Measurements from ENCODE around the gene ALK. TPM values are rescaled to one million over a fixed set of nuclear protein-coding genes. Genes with fewer than 3 reads are reported as not detected.
A peak's percentile ranks its signal among the peaks of the same experiment; 100 is the strongest.

ALK gene
- total RNA-seq, 1 experiment from 2014 or later = 14.7 TPM

DNA sequence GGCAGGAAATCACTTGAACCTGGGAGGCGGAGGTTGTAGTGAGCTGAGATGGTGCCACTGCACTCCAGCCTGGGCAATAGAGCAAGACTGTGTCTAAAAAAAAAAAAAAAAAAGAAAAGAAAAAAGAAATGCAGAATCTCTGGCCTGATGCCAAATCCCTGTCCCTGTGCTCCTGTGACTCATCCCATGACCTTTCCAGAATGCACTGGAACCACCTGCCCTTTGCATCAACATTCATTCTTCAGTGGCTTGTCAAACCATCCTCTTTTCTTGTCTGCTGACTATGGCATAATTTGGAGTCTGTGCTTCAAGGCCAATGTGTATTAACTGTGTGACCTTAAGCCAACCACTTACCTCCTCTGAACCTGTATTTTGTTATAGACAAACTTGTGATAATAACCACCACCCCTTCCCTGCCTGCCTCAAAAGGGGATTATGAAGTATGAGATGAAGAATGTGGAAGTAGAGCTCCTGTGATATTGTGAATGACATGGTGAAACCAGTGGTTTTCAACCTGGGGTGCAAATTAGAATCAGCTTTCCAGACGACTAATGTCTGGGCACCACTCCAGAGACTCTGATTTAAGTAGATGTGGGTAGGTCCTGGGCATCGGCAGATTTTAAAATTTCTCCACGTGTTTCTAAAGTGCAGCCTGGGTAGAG is 616.9 kb downstream of the ALK start:
- ChIA-PET CTCF (no interaction called here), POLR2A (ENCODE audit: low non-redundant PET) (no interaction called here)
- no peak overlapping the region for H3K27ac ChIP-seq (ENCODE audit: low read depth, low read length, poor library complexity, severe bottlenecking)
- TF ChIP-seq, protein P1, sequence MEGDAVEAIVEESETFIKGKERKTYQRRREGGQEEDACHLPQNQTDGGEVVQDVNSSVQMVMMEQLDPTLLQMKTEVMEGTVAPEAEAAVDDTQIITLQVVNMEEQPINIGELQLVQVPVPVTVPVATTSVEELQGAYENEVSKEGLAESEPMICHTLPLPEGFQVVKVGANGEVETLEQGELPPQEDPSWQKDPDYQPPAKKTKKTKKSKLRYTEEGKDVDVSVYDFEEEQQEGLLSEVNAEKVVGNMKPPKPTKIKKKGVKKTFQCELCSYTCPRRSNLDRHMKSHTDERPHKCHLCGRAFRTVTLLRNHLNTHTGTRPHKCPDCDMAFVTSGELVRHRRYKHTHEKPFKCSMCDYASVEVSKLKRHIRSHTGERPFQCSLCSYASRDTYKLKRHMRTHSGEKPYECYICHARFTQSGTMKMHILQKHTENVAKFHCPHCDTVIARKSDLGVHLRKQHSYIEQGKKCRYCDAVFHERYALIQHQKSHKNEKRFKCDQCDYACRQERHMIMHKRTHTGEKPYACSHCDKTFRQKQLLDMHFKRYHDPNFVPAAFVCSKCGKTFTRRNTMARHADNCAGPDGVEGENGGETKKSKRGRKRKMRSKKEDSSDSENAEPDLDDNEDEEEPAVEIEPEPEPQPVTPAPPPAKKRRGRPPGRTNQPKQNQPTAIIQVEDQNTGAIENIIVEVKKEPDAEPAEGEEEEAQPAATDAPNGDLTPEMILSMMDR (conservative IDR thresholded peaks at IDR 0.05; ENCODE audit: low read depth, low read length) = no peak
- no peak for TF ChIP-seq EZH2 (IDR thresholded peaks at IDR 0.05; ENCODE audit: borderline replicate concordance, low read depth, low read length, poor library complexity, severe bottlenecking)
- intact Hi-C loops (cut with micrococcal nuclease; ENCODE audit: unreplicated experiment) = loop anchor here (10.0 kb wide), 2 partner anchors 440 to 770 kb away; no protein-coding TSS in a partner anchor
- H3K4me3 ChIP-seq (ENCODE audit: low read depth, low read length, poor library complexity, severe bottlenecking) = no peak overlapping the region
- H3K4me1 ChIP-seq (ENCODE audit: insufficient read depth, low read length, poor library complexity, severe bottlenecking) = peaks cover 15% of the 10 kb centered on the region
- DNase-seq (ENCODE audit: low spot score) = peak; percentile 44
- no peaks in the 10 kb centered on the region for H3K36me3 ChIP-seq (ENCODE audit: insufficient read depth, low read length, poor library complexity, severe bottlenecking)
- no peaks in the 10 kb centered on the region for H3K9me3 ChIP-seq (ENCODE audit: low read depth, low read length, poor library complexity, severe bottlenecking)
- H3K27me3 ChIP-seq (replicated peaks; ENCODE audit: insufficient read depth, low read depth, low read length, poor library complexity) = no peaks in the 10 kb centered on the region
- no TSS peak for BruUV-seq (replicated peaks)

DNA sequence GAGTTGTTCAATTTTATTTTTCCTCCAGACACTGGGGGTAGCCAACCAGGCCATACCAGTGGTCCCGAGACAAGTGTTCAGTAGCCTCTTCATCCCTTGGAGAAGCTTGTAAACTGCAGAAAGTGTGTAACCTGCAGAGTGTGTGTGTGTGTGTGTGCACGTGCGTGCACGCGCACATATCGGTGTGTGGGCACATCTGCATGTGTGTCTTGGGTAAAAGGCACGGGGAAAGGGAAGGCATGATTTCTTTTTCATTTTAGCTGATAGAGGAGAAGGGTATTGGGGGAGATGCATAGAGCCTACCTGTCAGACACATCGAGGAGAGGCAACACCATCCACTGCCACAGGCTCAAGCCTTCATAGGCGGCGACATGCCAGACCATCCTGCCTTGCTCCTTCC is 624.8 kb downstream of the ALK start:
- H3K36me3 ChIP-seq (ENCODE audit: insufficient read depth, low read length, poor library complexity, severe bottlenecking) = no peaks in the 10 kb centered on the region
- CTCF ChIA-PET = no interaction called here
- no peaks in the 10 kb centered on the region for H3K27me3 ChIP-seq (replicated peaks; ENCODE audit: insufficient read depth, low read depth, low read length, poor library complexity)
- H3K4me1 ChIP-seq (ENCODE audit: insufficient read depth, low read length, poor library complexity, severe bottlenecking) = no peaks in the 10 kb centered on the region
- DNase-seq (ENCODE audit: low spot score) = no peak
- TF ChIP-seq EZH2 (IDR thresholded peaks at IDR 0.05; ENCODE audit: borderline replicate concordance, low read depth, low read length, poor library complexity, severe bottlenecking) = no peak
- TF ChIP-seq, protein P1 (conservative IDR thresholded peaks at IDR 0.05; ENCODE audit: low read depth, low read length) = no peak
- intact Hi-C loops (cut with micrococcal nuclease; ENCODE audit: unreplicated experiment) = loop anchor here (5.0 to 10.0 kb wide), 2 partner anchors 626 to 728 kb away; partner anchors contain the start of gene ALK
- H3K9me3 ChIP-seq (ENCODE audit: low read depth, low read length, poor library complexity, severe bottlenecking) = no peaks in the 10 kb centered on the region
- H3K4me3 ChIP-seq (ENCODE audit: low read depth, low read length, poor library complexity, severe bottlenecking) = no peak overlapping the region
- POLR2A ChIA-PET (ENCODE audit: low non-redundant PET) = no interaction called here
- no TSS peak for BruUV-seq (replicated peaks)
- no peak overlapping the region for H3K27ac ChIP-seq (ENCODE audit: low read depth, low read length, poor library complexity, severe bottlenecking)

DNA sequence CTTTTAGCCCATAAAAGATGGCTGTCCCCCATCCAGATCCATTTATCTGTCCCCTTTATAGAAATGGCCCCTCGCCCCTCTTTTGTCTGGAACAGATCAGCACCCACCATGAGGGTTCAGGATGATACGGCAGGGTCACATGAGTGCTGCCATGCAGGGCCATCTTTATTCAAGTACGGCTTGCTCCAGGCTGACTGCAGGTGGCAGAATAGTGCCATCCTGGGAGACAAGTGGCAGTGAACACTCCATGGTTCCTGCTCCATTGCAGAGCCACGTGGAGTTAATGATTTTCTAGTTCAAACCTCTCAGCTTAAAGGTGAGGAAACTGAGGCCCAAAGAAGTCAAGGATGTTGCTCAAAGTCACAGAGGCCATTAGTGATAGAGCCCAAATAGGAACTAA is 625.5 kb downstream of the ALK start:
- no peaks in the 10 kb centered on the region for H3K36me3 ChIP-seq (ENCODE audit: insufficient read depth, low read length, poor library complexity, severe bottlenecking)
- H3K27me3 ChIP-seq (replicated peaks; ENCODE audit: insufficient read depth, low read depth, low read length, poor library complexity) = no peaks in the 10 kb centered on the region
- TF ChIP-seq, protein P1 (conservative IDR thresholded peaks at IDR 0.05; ENCODE audit: low read depth, low read length) = peak; percentile 67
- TF ChIP-seq EZH2 (IDR thresholded peaks at IDR 0.05; ENCODE audit: borderline replicate concordance, low read depth, low read length, poor library complexity, severe bottlenecking) = no peak
- H3K27ac ChIP-seq (ENCODE audit: low read depth, low read length, poor library complexity, severe bottlenecking) = no peak overlapping the region
- H3K4me3 ChIP-seq (ENCODE audit: low read depth, low read length, poor library complexity, severe bottlenecking) = no peak overlapping the region
- peak; percentile 61 for DNase-seq (ENCODE audit: low spot score)
- no TSS peak for BruUV-seq (replicated peaks)
- H3K4me1 ChIP-seq (ENCODE audit: insufficient read depth, low read length, poor library complexity, severe bottlenecking) = no peaks in the 10 kb centered on the region
- intact Hi-C loops (cut with micrococcal nuclease; ENCODE audit: unreplicated experiment) = loop anchor here (5.0 to 10.0 kb wide), 2 partner anchors 626 to 729 kb away; partner anchors contain the start of gene ALK
- no peaks in the 10 kb centered on the region for H3K9me3 ChIP-seq (ENCODE audit: low read depth, low read length, poor library complexity, severe bottlenecking)
- ChIA-PET POLR2A (ENCODE audit: low non-redundant PET) (no interaction called here), CTCF (interaction anchor here (1.3 kb wide), 1 partner anchor 627 kb away, joined by 3 read pairs; no protein-coding TSS in a partner anchor)

All from A673 (cell line).